Activated T-cell treated with anti-CD3 and anti-CD28 coated beads for 1 hour (primary cell): ENCODE data around the gene PHLPP2.
"Not testable (repeated sequence)": the region's sequence is repeated elsewhere in the genome, so short reads cannot be mapped to it uniquely, and the experiment has no call there.

Experiments
- DNase-seq: peaks from one replicate; pipeline ENCODE4 v3.0.0-alpha.2; 2020; ENCODE audit warnings: low read depth

The PHLPP2 gene

DNA sequence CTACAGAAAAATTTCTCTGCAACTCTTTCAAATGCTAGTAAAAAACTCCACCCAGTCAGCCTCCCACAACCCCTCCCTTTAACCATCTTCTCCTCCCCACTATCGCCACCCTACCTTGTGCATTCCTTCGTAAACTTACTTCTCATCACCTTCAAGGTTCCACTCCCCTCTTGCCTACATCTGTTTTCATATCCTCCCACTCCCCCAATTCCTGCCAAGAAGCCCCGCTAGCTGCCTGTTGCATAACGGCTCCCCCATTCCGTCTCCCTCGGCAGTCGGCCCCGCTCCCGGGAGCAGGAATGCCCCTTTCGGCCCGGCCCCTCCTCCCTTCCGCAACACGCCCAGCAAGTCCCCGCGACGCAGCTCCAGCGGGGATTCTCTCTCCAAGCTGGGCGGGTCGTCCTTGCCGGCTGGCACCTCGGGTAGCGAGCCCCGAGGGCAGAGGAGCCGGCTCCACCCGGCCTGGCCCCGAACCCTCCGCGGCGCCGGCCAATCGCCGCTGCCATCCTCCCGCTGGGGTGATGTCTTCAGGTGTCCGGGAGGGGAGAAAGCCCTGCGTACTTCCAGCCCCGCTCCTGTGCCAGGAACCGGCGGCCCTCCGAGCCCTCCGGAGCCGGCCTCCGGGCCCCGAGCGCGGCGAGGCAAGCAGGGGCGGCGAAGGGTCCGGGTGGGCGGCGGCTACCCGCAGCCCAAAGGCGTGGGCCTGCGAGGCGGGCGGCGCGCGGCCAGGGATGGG, 1.5 kb downstream of the PHLPP2 start:
- peak; percentile 26 for DNase-seq

DNA sequence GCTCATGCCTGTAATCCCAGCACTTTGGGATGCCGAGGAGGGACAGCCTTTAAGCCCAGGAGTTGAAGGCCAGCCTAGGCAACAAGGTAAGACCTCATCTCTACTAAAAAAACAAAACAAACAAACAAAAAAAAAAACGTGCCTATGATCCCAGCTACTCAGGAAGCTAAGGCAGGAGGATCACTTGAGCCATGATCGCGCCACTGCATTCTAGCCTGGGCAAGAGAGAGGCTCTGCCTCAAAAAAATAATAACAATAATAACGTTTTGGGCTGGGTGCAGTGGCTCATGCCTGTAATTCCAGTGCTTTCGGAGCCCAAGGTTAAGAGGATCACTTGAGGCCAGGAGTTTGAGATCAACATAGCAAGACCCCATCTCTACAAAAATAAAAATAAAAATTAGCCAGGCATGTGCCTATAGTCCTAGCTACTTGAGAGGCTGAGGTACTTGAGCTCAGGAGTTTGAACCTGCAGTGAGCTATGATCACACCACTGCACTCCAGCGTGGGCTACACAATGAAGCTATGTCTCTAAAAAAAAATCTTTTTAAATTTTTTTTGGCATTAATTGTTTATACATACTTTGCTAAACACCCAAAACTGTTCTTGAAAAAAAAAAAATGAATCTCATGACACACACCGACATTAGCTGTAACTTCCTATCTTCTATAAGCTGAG, 3.3 kb downstream of the PHLPP2 start:
- no peak for DNase-seq

DNA sequence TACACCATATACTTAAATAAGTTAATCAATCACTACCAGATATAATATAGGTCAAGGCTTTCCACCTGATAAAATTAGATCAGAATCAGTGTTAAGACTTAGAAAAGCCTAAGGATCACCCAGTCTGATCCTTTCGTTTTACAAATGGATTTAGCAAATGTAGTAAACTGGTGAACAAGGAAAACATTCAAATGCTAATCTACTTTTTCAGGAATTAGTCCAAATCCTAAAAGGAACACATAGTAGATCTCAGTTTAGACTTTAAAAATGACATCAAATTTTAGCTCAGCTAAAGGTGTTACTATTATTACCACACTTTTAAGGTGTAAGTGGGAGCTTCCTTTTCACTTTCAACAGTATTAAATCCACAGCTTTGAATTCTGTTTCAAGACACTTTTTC, 12.0 kb downstream of the PHLPP2 start:
- no peak for DNase-seq

DNA sequence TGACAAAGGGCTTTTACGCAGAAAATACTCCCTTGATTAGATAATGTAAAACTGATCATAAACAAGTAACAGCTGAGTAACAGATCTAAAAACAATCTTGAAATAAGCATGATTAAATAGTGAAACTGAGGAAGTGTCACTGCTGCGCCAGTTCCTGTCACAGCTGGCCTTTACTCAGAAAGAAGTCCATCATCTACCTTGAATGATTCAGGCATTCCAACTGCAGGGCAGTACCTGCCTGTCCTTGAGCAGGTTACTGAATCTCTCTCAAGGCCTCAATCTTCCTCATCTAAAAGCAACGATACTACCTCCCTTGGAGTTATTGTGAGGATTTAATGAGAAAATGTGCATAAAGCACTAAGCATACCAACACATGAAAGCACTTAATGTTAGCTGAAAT, 12.7 kb downstream of the PHLPP2 start:
- DNase-seq = no peak

DNA sequence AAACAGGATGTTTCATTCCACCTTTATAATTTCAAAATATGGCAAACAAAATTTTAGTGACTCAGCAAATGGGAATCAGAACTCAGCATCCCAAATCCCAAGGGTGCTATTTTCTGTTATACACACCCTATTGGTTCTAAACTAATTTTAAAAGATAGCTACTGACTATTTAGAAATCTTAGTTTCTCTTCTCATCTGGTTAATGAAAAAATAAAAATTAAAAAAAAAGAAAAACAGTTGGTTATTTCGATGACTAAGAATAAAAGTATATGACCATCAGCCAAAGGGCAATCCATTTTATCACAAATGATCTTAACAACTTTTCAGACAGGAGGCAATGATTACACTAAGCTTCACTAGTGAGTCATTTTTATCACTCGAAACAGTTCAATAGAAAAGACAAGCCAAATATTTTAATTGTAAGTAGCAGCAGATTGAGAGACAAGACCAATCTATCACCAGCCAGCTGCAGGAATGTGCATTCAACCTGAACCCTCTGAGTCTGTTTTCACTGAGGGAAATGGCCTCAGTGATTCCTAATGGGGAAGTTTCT, 15.2 kb downstream of the PHLPP2 start:
- DNase-seq = no peak

DNA sequence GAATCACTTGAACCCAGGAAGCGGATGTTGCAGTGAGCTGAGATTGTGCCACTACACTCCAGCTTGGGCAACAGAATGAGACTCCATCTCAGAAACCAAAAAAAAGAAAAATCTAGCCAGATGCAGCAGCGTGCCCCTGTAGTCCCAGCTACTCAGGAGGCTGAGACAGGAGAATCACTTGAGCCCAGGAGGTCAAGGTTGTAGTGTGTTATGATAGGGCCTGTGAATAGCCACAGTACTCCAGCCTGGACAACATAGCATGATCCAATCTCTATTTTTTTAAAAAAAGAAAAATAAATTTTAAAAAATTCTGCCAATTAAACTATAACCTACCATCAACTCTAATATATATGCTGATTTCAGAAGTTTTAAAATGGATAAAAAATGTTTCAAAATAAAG, 15.8 kb downstream of the PHLPP2 start:
- DNase-seq = no peak

DNA sequence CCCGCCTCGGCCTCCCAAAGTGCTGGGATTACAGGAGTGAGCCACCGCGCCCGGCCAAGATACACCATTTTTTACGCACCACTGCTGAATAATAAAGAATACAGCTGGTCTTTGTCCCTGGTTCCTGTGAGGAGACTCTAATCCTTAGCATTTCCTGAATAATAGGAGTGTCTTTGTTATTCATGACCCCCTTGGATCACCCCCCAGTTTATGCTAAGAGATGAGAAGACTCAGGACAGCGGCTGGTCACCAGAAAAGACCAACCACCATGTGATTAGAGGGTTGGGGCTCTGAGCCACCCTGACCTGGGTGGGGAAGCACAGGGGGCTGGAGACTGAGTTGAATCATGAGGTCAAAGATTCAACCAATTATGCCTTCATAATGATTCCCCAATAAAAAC, 17.3 kb downstream of the PHLPP2 start:
- DNase-seq = no peak

DNA sequence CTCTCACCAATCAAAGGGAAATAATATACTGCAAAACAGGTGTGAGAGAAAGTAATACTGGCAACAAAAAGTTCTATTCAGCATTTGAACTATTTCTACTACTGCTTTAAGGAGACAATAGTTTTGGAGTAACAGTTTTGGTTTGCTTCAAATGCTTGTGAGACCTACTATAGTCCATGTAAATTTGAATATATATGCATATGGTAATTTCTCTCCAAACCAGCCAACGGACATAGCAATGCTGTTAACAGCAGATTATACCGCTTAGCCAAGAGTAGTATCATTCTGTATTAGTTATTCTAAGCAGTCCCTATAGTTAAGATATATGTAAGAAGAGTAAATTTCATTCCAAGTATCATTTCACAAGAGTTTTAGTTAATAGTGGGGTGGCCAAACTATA, 18.5 kb downstream of the PHLPP2 start:
- no peak for DNase-seq

DNA sequence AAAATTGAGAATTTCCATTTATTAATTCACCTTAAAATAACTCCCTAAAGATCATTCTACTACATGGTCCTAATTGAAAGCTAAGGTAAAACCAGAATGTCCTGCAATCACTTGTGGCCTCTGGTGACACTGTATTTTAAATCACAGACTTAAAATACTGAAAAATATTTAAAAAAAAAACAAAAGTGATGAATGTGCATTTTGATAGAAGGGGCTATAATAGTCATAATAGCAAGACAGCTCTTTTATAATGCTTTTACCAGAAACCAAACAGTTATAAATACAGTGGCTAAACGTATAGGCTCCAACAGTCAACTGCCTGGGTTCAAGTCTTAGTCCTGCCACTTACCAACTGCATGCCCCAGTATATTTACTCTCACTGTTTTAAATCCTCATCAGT, 21.2 kb downstream of the PHLPP2 start:
- DNase-seq = no peak

DNA sequence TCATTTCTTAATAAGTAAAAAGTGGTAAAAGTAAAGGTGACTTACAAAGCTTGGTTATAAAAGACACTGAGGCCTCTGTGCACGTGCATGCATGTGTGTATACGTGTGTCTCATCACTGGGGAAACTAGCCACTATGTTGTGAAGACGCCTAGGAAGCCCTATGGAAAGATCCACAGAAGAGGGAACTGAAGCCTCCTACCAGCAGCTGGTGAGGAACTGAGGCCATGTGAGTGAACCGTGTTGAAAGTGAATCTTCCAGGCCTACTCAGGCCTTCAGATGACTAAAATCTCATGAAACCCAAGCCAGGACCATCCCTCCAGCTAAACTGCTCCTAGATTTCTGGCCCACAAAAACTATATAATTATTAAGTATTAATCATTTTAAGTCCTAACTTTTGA, 23.7 kb downstream of the PHLPP2 start:
- no peak for DNase-seq

DNA sequence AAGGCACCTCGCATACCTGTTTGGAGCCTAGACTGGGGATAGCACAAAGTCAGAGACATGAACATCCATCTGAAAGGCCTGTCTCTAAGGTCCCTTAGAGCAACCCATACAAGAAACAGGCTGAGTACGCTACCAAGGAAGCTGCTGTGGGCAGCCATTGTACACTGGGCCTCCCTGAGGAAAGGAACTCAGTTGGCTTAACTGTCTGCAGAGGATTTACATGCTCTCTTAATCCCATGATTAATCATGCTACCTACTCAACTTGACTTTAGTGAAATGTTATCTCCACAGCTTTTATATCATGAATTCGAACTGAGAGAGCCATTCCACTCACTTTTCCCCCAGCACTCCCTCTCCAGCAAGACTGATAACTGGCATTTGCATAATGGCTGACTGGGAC, 26.0 kb downstream of the PHLPP2 start:
- no peak for DNase-seq

DNA sequence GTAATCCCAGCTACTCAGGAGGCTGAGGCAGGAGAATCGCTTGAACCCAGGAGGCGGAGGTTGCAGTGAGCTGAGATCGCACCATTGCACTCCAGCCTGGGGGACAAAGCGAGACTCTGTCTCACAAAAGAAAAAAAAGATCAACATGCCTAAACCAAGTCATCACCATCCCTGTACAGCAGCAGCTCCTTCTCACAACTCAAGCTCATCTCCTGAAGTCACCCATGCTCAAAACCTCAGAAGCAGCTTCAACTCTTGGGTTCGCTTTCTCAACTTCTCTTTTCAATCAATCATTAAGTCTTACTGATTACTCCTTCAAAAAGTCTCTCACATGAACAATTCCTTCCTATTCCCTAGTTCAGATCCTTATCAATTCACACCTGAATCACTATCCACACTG, 31.3 kb downstream of the PHLPP2 start:
- no peak for DNase-seq

DNA sequence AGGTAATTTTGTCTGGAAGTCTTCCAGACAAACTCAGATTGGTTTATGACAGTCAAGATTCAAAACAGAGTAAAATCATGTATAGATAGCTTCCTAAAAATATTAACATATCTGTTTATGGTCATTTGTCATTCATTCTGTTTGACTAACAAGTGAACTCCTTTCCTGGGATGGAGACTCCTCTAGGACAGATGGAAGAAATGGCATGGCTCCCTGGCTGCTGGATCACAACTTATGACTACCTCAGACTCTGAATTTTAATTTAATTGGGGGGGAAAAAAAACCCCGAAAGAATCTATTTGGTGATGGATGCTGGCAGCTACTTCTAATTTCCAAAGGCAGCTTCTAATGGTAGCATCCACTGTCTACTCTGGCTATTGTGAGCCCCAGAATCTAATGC, 34.6 kb downstream of the PHLPP2 start:
- no peak for DNase-seq

DNA sequence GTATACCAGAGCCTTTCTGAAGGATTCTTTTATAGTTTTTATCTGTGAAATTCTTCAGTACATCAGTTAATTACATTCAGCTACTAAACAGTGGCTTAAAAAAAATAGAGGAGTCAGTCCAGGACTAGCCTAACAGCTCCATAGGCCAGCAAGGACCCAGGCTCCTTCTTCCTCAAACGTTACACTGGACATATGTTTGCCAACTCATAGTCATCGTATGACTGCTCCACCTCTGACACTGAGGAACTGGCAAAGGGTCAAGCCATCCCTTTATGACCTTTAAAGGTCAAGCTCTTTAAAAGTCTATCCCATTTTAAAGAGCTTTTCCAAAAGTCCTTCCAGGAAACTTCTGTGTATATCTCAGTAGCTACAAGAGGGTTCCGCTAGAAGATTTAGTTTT, 36.6 kb downstream of the PHLPP2 start:
- DNase-seq = no peak

DNA sequence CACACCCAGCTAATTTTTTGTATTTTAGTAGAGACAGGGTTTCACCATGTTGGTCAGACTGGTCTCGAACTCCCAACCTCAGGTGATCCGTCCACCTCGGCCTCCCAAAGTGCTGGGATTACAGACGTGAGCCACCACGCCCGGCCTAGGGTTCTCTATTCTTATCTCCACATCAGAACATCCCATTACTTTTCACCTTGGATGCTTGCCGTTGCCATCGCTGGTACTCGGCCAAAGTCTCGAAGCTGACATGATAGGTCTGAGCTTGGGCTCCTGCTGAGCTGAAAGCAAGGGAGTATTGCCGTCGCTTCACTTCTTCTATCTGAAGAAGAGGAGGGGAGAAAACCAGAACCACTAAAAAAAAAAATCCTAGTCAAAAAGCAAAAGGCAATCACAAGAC, 40.2 kb downstream of the PHLPP2 start:
- not testable (repeated sequence) for DNase-seq

DNA sequence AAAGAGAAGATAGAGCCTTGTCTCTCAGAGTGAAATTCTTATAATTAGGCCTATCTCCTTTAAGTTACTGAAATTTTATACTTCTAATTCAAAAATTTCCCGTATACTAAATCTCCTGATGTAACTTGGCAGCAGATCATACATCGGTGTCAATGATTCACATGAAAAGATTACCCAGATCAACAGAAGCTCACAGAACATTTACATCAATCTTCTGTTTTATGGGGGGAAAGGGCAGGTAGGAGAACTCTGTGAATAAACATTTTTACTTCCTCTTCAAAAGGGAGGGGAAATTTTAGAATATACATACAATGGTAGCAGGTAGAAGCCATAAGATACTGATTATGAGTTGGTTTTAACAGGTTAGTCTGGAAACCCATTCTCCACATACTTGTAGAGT, 43.1 kb downstream of the PHLPP2 start:
- DNase-seq = no peak

DNA sequence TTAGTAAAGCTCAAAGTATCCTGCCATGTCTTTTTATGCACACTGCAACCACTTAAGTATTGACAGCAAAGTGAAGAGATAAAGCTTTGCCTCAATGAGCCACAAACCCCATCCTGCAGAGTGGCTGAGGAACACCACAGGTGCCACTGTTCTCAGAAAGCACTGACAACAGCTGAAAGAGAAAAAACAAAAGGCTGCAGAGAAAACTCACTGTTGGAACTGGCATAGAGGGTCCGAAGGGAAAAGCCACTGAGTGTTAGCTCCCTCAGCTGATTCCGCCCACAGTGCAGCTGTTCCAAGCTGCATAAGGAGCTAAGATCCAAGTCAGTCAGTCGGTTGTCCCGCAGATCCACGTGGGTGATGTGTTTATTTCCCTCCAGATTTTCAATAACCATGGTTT, 48.3 kb downstream of the PHLPP2 start:
- DNase-seq = no peak

DNA sequence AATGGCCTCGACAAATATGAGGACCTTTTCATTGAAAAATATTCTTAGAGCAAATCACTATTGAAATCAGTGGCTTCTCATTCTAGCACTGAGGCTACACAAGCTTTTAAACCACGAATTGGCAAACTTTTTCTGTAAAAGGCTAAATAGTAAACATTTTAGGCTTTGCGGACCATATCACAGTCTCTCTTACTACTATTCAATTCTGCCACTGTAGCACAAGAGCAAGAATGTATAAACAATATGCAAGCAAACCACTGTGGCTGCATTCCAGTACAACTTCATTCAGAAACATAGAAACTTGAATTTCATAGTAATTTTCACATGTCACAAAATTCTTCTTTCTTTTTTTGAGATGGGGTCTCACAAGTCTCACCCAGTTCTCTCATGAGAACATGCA, 49.1 kb downstream of the PHLPP2 start:
- no peak for DNase-seq

DNA sequence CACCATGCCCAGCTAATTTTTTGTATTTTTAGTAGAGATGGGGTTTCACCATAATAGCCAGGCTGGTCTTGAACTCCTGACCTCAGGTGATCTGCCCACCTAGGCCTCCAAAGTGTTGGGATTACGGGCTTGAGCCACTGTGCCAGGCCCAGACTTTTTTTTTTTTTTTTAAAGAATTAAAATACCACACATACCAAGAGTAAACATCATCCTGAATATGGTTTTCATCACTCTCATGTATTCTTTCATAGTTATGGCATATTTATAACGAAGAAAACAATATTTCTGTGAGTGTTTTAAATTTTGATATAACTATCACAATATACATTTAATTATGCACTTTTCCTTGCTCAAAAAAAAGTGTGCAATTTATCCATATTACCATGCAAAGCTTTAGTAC, 50.3 kb downstream of the PHLPP2 start:
- no peak for DNase-seq

DNA sequence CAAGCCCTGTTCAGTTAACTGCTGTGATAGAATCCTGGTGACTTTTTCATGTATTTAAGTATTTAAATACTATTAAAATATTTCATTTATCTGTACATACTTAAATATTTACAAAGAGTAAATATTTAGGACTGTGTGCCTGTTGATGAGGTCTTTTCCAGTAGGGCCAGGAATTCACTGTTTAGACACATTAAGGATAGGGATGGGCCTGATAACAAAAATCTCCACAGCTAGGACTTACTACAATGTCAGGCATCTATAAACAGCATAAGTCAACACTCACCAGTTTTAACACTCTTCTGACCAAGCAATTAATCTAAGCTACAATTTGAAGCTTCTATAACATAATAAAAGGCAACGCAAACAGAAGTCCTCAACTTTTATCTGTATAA, 50.9 kb downstream of the PHLPP2 start:
- DNase-seq = no peak

DNA sequence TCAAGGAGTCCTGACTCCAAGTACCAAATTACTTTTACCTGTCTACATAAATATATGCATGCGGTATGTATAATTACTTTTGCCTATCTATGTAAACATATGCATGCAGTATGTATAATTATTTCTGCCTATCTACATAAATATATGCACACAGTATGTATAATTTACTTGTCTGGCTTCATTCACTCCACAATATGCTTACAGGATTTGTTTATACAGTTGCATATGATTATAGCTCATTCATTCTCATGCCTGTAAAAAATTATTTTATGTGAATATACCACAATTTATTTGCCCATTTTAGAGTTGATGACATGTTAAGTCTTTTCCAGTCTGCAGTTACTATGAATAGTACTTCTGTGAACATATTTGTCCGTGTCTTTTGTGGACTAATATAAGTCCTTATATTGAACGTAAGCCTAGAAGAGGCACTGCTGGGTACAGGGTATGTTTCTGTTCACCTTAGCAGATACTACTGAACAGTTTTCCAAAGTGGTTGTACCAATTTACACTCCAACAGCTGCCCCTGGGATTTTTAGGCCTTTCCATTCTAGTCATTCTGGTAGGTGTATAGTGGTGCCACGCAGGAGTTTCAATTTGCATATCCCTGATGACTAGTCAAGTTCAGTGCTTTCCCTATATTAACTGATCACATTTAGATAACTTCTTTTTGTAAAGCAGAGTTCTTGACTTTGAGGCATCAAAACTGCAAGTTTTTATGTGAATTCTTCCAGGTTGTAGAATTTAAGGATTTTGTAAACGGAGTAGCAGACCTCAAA, 51.5 kb downstream of the PHLPP2 start:
- DNase-seq = no peak

DNA sequence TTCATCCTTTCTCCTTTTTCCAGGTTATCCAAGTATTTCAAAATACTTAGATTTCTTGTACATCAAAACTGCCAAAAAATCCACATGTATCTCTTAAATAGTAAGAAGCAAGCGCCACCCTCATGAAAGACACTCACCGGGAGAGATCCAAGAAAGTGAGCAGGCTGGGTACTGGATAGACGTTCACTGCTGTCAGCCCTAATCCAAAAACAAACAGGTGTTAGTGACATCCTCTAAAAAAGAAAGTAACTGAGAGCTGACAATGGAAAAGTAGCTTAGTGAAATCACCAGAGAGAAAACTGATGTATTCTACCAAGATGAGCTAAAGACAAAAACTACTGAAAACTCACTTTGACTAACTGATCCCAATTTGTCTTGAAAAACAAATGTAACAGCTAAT, 52.4 kb downstream of the PHLPP2 start:
- DNase-seq = no peak

DNA sequence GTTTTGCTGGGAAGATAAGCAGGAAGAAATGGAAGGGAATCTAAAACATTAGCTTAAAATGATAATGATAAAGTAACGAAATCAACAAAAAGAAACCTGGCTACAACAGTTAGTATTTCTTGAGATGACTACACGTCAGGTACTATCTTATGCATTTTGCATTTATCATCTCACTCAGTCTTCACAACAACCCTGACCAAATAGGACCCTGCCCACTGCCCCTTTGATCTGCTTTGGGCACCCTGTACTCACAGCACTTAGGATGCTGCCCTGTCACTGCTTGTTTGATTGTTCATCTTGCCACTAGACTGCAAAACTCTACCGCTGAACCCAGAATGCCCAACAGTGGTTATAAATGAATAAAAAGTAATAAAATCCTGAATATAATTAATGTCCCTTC, 53.3 kb downstream of the PHLPP2 start:
- DNase-seq = no peak
